Loucy (cell line): ENCODE results near the gene ROBO2.

Experiments
- H2AFZ ChIP-seq: fragments of 200-600 bp; sonication (generic); 2 replicates; pipeline ENCODE4 v1.6.0; 2016; ENCODE audit warnings: antibody characterized with exemption, mild to moderate bottlenecking, low read length, moderate library complexity
- H3F3A ChIP-seq: fragments of 200-600 bp; 2 replicates; pipeline ENCODE4 v1.6.0; 2016; ENCODE audit warnings: antibody characterized with exemption, low read depth, mild to moderate bottlenecking
- H3K27me3 ChIP-seq: fragments of 200-600 bp; sonication (generic); 2 replicates; pipeline ENCODE4 v1.6.1; 2014; ENCODE audit warnings: low read length, mild to moderate bottlenecking; ENCODE audit not compliant: insufficient read depth, poor library complexity, severe bottlenecking
- H3K36me3 ChIP-seq: fragments of 200-600 bp; sonication (generic); 2 replicates; pipeline ENCODE4 v1.6.1; 2016; ENCODE audit warnings: low read length; ENCODE audit not compliant: insufficient read depth
- H3K4me1 ChIP-seq: fragments of 200-600 bp; sonication (generic); 2 replicates; pipeline ENCODE4 v1.5.1; 2014; ENCODE audit warnings: low read length, mild to moderate bottlenecking; ENCODE audit not compliant: insufficient read depth, poor library complexity, severe bottlenecking
- H3K4me2 ChIP-seq: fragments of 200-600 bp; sonication (generic); 2 replicates; pipeline ENCODE4 v1.6.0; 2014; ENCODE audit warnings: antibody characterized with exemption, low read length, low read depth, mild to moderate bottlenecking; ENCODE audit not compliant: poor library complexity, severe bottlenecking
- H3K4me3 ChIP-seq: fragments of 200-600 bp; sonication (generic); 2 replicates; pipeline ENCODE4 v1.5.1; 2014; ENCODE audit warnings: low read length, mild to moderate bottlenecking, mixed read lengths; ENCODE audit not compliant: poor library complexity, severe bottlenecking
- H3K79me2 ChIP-seq: fragments of 200-600 bp; sonication (generic); 2 replicates; pipeline ENCODE4 v1.6.1; 2014; ENCODE audit warnings: low read length; ENCODE audit not compliant: insufficient read depth
- H3K9ac ChIP-seq: fragments of 200-600 bp; sonication (generic); 2 replicates; pipeline ENCODE4 v1.6.0; 2014; ENCODE audit warnings: mild to moderate bottlenecking, low read depth, low read length, moderate library complexity; ENCODE audit not compliant: poor library complexity, severe bottlenecking
- H3K9me2 ChIP-seq: fragments of 200-600 bp; sonication (generic); replicated peaks from 2 replicates; pipeline ENCODE4 v1.6.1; 2016; ENCODE audit warnings: low read depth, low read length, mixed read lengths
- H3K9me3 ChIP-seq: fragments of 200-600 bp; sonication (generic); 2 replicates; pipeline ENCODE4 v1.6.1; 2014; ENCODE audit warnings: mild to moderate bottlenecking, antibody characterized with exemption, low read length, low read depth; ENCODE audit not compliant: insufficient read depth
- H4K20me1 ChIP-seq: fragments of 200-600 bp; sonication (generic); 2 replicates; pipeline ENCODE4 v1.6.0; 2014; ENCODE audit warnings: antibody characterized with exemption, low read length, mild to moderate bottlenecking; ENCODE audit not compliant: insufficient read depth, poor library complexity, severe bottlenecking
- CTCF ChIP-seq: fragments of 200-600 bp; sonication (generic); conservative IDR thresholded peaks from 2 replicates; pipeline ENCODE4 v1.5.1; 2014; ENCODE audit warnings: mild to moderate bottlenecking, antibody characterized with exemption, low read length
- EZH2phosphoT487 ChIP-seq: fragments of 200-600 bp; IDR thresholded peaks from 2 replicates; pipeline ENCODE4 v1.6.1; 2018; ENCODE audit warnings: antibody characterized with exemption, mild to moderate bottlenecking, moderate library complexity, borderline replicate concordance

ROBO2 gene

GRCh38 chr3:77204788-77205187 is 164.9 kb downstream of the ROBO2 start:
- no peaks in the 10 kb centered on the region for H3K9me3 ChIP-seq
- no peaks in the 10 kb centered on the region for H3K27me3 ChIP-seq
- H3F3A ChIP-seq = no peaks in the 10 kb centered on the region
- H3K36me3 ChIP-seq = no peaks in the 10 kb centered on the region
- H3K4me3 ChIP-seq = no peak overlapping the region
- no peak overlapping the region for H2AFZ ChIP-seq
- H3K4me1 ChIP-seq = no peaks in the 10 kb centered on the region
- no peak overlapping the region for H3K9ac ChIP-seq
- H4K20me1 ChIP-seq = no peaks in the 10 kb centered on the region
- H3K4me2 ChIP-seq = no peak overlapping the region
- no peaks in the 10 kb centered on the region for H3K9me2 ChIP-seq
- no peaks in the 10 kb centered on the region for H3K79me2 ChIP-seq
- TF ChIP-seq CTCF = no peak
- no peak for TF ChIP-seq EZH2phosphoT487

- H3K79me2 ChIP-seq = no peaks in the 10 kb centered on the region
These were observed 167.9 kb downstream of the ROBO2 start for GRCh38 chr3:77207753-77208152.

GRCh38 chr3:77222701-77223100 is 182.8 kb downstream of the ROBO2 start:
- no peak overlapping the region for H3K4me3 ChIP-seq
- H3K4me1 ChIP-seq = no peaks in the 10 kb centered on the region
- H3K9me2 ChIP-seq = no peaks in the 10 kb centered on the region
- TF ChIP-seq EZH2phosphoT487 (no peak), CTCF (no peak)
- H3K9me3 ChIP-seq = 0 out of 2 replicates have a peak, but pooled peaks cover 3% of the 10 kb centered on the region
- no peak overlapping the region for H2AFZ ChIP-seq
- no peaks in the 10 kb centered on the region for H3K79me2 ChIP-seq
- H3K9ac ChIP-seq = no peak overlapping the region
- H4K20me1 ChIP-seq = no peaks in the 10 kb centered on the region
- no peaks in the 10 kb centered on the region; the same call in 1 of the 2 replicates for H3F3A ChIP-seq
- no peaks in the 10 kb centered on the region for H3K27me3 ChIP-seq
- H3K36me3 ChIP-seq = no peaks in the 10 kb centered on the region
- H3K4me2 ChIP-seq = no peak overlapping the region

More at GRCh38 chr3:77207753-77208152, 167.9 kb downstream of the ROBO2 start:
- Histone ChIP-seq H3K4me1 (no peaks in the 10 kb centered on the region), H3K4me3 (no peak overlapping the region), H3K27me3 (no peaks in the 10 kb centered on the region), H4K20me1 (no peaks in the 10 kb centered on the region), H3K36me3 (no peaks in the 10 kb centered on the region), H2AFZ (no peak overlapping the region), H3K4me2 (no peak overlapping the region), H3K9me2 (no peaks in the 10 kb centered on the region), H3F3A (no peaks in the 10 kb centered on the region), H3K9me3 (no peaks in the 10 kb centered on the region), H3K9ac (no peak overlapping the region)
- no peak for TF ChIP-seq EZH2phosphoT487
- TF ChIP-seq CTCF = no peak
